BJ (cell line): ENCODE measurements around the gene RABEPK. TPM values are rescaled to one million over a fixed set of nuclear protein-coding genes. Genes with fewer than 3 reads are reported as not detected.

Experiments used
- CTCF ChIA-PET: fragments of 350-600 bp; formaldehyde crosslinking; extraction: SDS; loops from one replicate; lab custom pipeline; 2021; ENCODE audit warnings: antibody characterized with exemption, inconsistent platforms; lab: Yijun Ruan, JAX
- POLR2A ChIA-PET: fragments of 300-600 bp; sonication (Branson Sonifier 250); formaldehyde crosslinking; extraction: SDS; loops from one replicate; lab custom pipeline; 2021; ENCODE audit warnings: antibody characterized with exemption; lab: Charles Lee
- DNase-seq: peaks from one replicate; pipeline ENCODE4 v3.0.0-alpha.2; 2011; ENCODE audit warnings: low read depth
- H3K27me3 ChIP-seq: 2 replicates; pipeline ENCODE4 v1.6.0; 2011; ENCODE audit warnings: low read length; ENCODE audit not compliant: control insufficient read depth, insufficient read depth
- H3K36me3 ChIP-seq: 2 replicates; pipeline ENCODE4 v1.5.1; 2011; ENCODE audit warnings: low read length; ENCODE audit not compliant: control insufficient read depth, insufficient read depth
- H3K4me3 ChIP-seq: 2 replicates; pipeline ENCODE4 v1.5.1; 2011; ENCODE audit warnings: low read depth, mild to moderate bottlenecking, control low read depth, low read length
- CTCF ChIP-seq: IDR thresholded peaks from 2 replicates; pipeline ENCODE4 v1.5.1; 2011; ENCODE audit warnings: low read depth, mild to moderate bottlenecking, control low read depth, inconsistent platforms, low read length, moderate library complexity; ENCODE audit not compliant: insufficient read depth
- polyA plus RNA-seq: library from polyadenylated mRNA; depleted of rRNA; stranded (reverse); fragments of >200 nt; gene quantifications from 2 replicates; pipeline ENCODE4 v1.2.3, GENCODE V29; 2011

The RABEPK gene
- polyA plus RNA-seq, 1 experiment: 53.6 TPM

DNA sequence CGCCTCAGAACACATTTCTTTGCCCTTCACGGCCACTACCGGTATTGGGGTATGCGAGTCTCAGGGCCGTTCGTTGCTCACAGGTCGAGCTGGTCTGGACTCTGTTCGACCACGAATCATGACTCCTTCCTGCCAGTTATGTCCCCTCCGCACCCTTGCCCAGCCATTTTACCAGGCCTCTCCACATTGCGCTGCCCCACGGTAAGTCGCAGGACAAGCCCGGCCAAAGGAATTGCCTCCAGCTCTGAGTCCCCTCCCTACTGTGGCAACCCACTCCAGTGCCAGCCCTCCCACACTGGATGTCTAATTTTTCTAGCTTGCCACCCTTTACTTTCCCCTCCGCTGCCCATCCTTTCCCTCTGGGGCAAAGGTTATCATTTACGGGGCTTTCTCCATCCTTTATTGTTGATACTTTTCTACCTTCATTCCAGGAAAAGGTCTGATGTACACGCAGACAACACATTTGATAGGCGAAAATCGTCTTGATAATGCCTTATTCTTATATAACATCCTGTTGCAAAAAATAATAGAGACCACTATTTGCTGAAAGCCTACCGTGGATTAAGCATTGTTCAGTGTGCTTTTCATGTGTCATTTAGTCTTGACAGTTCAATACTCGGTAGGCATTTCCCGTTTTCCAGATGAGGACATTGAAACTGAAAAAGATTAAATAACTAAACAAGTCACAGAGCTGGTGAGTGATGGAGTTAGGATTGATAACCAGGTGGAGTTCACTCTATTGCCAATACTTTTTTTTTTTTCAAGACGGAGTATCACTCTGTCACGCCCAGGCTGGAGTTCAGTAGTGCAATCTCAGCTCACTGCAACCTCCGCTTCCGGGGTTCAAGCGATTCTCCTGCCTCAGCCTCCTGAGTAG, 41.8 kb downstream of the RABEPK start:
- no peak for DNase-seq
- Histone ChIP-seq H3K36me3 (peaks cover 8% of the 10 kb centered on the region), H3K27me3 (no peaks in the 10 kb centered on the region), H3K4me3 (peak overlapping the region; percentile 52)
- CTCF ChIA-PET: interaction anchor here (0.8 kb wide), 1 partner anchor 1531 kb away, joined by 3 read pairs; no protein-coding TSS in a partner anchor
- POLR2A ChIA-PET: interaction anchor here (0.5 to 0.9 kb wide), 6 partner anchors 19 to 381 kb away, joined by 3 to 16 read pairs (median 3); partner anchors contain the start of gene GAPVD1
- TF ChIP-seq CTCF: no peak

DNA sequence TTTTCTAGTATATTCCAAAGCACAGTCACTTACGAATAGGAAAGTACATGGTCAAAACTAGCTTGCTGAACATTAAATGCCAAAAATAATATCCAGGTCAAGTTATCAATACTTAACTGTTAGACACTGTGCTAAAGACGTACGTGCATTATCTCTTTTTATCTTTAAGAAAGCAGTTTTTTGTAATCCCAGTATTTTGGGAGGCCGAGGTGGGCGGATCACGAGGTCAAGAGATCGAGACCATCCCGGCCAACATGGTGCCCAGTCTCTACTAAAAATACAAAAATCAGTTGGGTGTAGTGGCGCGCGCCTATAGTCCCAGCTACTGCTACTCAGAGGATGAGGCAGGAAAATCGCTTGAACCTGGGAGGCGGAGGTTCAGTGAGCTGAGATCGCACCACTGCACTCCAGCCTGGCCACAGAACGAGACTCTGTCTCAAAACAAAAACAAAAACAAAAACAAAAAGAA, 43.5 kb downstream of the RABEPK start:
- no peak for DNase-seq
- ChIA-PET CTCF (interaction anchor here (1.2 to 1.3 kb wide), 2 partner anchors 10 to 12 kb away, joined by 3 read pairs; no protein-coding TSS in a partner anchor), POLR2A (no interaction called here)
- TF ChIP-seq CTCF: no peak
- no peaks in the 10 kb centered on the region for H3K27me3 ChIP-seq
- peaks cover 2% of the 10 kb centered on the region for H3K36me3 ChIP-seq
- no peak overlapping the region for H3K4me3 ChIP-seq

DNA sequence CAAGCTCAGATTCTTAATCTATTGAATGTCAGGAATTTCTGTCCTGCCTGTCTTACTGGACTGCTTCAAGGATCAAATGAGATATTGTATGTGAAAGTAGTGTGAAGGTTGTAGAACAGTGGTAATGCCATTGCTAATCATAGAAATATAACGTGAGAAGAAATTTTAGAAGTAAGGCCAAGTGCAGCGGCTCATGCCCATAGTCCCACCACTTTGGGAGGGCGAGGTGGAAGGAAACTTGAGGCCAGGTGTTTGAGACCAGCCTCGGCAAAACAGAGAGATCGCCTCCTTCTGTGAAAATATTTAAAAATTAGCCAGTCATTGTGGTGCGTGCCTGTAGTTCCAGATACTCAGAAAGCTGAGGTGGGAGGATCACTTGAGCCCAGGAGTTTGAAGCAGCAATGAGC, 45.9 kb downstream of the RABEPK start:
- H3K27me3 ChIP-seq: no peaks in the 10 kb centered on the region
- ChIA-PET CTCF (no interaction called here), POLR2A (no interaction called here)
- H3K36me3 ChIP-seq: no peaks in the 10 kb centered on the region
- H3K4me3 ChIP-seq: no peak overlapping the region
- no peak for DNase-seq
- TF ChIP-seq CTCF: no peak

GRCh38 chr9:125254231-125254630, 53.9 kb downstream of the RABEPK start:
- Histone ChIP-seq H3K36me3 (no peaks in the 10 kb centered on the region), H3K4me3 (no peak overlapping the region), H3K27me3 (no peaks in the 10 kb centered on the region)
- DNase-seq: no peak
- no peak for TF ChIP-seq CTCF
- POLR2A ChIA-PET: no interaction called here
- CTCF ChIA-PET: interaction anchor here (0.6 kb wide), 1 partner anchor 108 kb away, joined by 4 read pairs; no protein-coding TSS in a partner anchor

GRCh38 chr9:125255781-125256391, 55.5 kb downstream of the RABEPK start:
- no peak for DNase-seq
- Histone ChIP-seq H3K4me3 (no peak overlapping the region), H3K36me3 (no peaks in the 10 kb centered on the region), H3K27me3 (no peaks in the 10 kb centered on the region)
- CTCF ChIA-PET: interaction anchor here (0.8 to 1.6 kb wide), 6 partner anchors 12 to 118 kb away, joined by 3 to 4 read pairs (median 3); no protein-coding TSS in a partner anchor
- POLR2A ChIA-PET: no interaction called here
- peak; percentile 11; the same call in 1 of the 2 replicates for TF ChIP-seq CTCF
